GM20000 (cell line): ENCODE measurements around the gene DOCK8.
A peak's percentile ranks its signal among the peaks of the same experiment; 100 is the strongest.

Source experiments
- DNase-seq: peaks from one replicate; pipeline ENCODE4 v3.0.0; 2012; ENCODE audit warnings: low spot score
- CTCF ChIP-seq: IDR thresholded peaks from 2 replicates; pipeline ENCODE4 v1.5.1; 2012; ENCODE audit warnings: mild to moderate bottlenecking, control low read depth; ENCODE audit errors: extremely low read depth, missing control alignments

DOCK8 gene

GRCh38 chr9:503881-504852 is 289.5 kb downstream of the DOCK8 start, which contains the start of gene KANK1:
Gene KANK1, plus strand, starts transcription at chr9:504695.
- DNase-seq: peak; percentile 93
- peak; percentile 29 for TF ChIP-seq CTCF

GRCh38 chr9:504921-505740 is 290.5 kb downstream of the DOCK8 start:
- TF ChIP-seq CTCF: no peak
- DNase-seq: peak; percentile 51

DNA sequence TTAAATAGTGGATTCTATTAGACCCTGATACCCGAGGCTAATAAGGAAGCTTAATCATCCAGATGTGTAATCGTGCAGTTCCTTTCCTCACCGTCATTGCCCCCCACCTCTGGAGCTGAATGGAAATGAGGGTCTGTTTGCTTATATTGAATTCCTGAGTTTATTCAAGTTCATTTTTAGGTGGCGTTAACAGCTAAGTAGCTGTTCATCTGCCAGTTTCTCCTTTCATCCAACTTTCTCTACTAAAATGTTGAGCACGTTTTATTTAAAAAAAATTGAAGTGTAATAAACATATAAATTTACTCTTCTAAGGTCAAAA is 291.0 kb downstream of the DOCK8 start:
- peak; percentile 30 for DNase-seq
- TF ChIP-seq CTCF: no peak

DNA sequence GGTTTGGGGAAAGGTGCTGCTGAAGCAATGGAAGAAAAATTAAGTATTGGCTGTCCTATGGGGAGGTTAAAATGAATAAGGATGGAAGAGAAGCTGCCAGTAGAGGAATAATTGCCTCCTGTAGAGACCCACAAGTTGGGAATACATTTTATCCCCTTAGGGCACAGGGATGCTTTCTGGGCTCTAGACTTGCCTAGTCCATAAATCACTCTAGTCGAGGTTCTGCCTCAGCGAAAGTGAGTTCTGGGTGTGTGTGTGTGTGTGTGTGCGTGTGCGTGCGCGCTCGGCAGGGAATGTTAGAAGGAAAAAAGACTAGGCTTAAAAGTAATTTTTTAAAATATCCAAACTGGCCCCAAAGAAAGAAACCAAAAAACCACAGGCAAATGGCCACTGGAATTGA is 291.6 kb downstream of the DOCK8 start:
- TF ChIP-seq CTCF: no peak
- DNase-seq: no peak

DNA sequence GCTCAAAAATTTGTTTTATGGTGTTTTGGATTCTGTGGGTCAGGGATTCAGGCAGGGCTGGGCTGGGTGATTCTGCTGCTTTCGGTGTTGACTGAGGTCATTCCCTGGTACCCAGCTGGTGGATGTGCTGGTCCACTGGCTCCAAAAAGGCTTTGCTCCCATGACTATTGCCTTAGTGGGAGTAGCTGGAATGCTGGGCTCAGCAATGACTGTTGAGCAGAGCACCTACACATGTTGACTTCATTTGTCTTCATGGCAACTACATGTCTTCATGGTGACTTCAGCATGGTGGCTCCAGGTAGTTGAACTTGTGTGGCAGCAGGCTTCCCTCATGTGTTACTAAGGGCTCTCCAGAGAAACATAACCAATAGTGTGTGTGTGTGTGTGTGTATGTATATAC is 297.2 kb downstream of the DOCK8 start:
- no peak for TF ChIP-seq CTCF
- no peak for DNase-seq

DNA sequence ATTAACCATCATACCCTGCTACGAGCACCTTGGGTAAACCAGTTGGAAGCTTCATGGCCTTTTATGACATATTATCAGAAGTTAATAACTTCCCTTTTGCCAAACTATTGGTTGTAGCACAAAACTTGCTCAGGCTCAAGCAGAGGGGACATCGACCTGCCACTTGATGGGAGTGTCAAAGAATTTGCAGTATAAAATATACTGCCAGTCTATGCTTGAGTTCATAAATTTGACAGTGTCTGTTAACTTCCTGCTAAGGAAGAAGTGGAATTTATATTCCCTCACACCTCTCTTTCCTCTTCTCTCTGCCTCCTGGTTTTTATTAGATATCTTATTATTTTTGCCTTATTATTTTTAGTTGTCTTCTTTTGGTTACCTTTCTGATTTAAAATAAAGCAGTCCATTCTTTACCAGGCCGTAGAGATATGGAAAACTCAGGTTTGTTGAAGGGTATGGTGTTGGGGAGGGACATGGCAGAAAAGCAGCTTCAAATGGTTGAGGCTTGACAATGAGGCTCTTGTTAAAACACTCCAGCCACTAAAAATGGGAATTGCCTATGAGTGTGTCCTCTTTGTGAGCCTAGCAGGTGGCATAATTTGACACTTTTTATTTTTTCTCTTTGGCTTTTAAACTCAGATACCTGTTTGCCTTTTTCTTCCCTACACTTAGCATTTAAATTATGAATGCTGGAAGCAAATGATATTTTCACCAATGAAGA is 298.0 kb downstream of the DOCK8 start:
- no peak for TF ChIP-seq CTCF
- no peak for DNase-seq
